ENCODE results near the gene PURB.
"Not testable (repeated sequence)": the region's sequence is repeated elsewhere in the genome, so short reads cannot be mapped to it uniquely, and the experiment has no call there.

PURB gene

DNA sequence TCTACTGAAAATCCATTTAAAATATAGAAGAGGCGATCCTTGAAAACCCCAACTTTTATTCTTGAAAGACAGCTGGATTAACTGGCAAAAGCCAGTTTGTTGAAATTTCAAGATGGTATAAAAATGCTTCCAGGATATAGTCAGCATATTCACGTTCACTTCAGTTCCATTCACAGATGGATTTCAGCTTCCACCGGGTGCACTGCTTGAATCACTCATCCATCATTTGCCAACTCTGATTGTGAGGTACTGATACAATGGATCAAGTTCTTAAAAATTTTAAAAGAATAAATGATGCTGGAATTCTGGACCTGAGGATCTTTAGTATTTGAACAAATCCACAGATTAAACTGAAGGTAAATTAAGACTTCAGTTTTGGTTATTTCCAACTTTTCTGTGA, 2.4 kb downstream of the PURB start:
- H3K4me3 ChIP-seq (ENCODE audit: low read length), result peak overlapping the region; percentile 83
- TF ChIP-seq, protein P1, sequence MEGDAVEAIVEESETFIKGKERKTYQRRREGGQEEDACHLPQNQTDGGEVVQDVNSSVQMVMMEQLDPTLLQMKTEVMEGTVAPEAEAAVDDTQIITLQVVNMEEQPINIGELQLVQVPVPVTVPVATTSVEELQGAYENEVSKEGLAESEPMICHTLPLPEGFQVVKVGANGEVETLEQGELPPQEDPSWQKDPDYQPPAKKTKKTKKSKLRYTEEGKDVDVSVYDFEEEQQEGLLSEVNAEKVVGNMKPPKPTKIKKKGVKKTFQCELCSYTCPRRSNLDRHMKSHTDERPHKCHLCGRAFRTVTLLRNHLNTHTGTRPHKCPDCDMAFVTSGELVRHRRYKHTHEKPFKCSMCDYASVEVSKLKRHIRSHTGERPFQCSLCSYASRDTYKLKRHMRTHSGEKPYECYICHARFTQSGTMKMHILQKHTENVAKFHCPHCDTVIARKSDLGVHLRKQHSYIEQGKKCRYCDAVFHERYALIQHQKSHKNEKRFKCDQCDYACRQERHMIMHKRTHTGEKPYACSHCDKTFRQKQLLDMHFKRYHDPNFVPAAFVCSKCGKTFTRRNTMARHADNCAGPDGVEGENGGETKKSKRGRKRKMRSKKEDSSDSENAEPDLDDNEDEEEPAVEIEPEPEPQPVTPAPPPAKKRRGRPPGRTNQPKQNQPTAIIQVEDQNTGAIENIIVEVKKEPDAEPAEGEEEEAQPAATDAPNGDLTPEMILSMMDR (conservative IDR thresholded peaks at IDR 0.05; ENCODE audit: low read length), result no peak
- peak; percentile 9 for DNase-seq (ENCODE audit: low read depth)

DNA sequence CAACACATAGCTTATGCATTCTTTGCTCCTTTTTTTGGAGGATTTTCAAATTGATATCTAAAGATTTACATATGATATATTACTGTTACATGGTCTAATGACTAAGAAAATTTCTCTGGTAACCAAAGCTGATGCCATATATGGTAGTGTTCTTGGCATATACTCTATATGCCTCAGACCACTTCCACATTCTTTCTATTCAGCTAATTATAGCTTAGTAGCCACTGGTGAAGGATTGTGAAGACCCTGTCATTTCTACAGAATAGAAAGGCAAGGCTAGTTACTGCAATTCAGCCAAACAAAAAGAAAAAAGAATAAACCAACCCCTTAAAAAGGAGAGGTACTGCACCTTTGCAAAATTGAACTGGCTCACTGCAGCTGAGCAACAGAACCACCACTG, 3.7 kb downstream of the PURB start:
- peak overlapping the region; percentile 83 for H3K4me3 ChIP-seq (ENCODE audit: low read length)
- TF ChIP-seq, protein P1 (conservative IDR thresholded peaks at IDR 0.05; ENCODE audit: low read length), result no peak
- DNase-seq (ENCODE audit: low read depth), result peak; percentile 61

DNA sequence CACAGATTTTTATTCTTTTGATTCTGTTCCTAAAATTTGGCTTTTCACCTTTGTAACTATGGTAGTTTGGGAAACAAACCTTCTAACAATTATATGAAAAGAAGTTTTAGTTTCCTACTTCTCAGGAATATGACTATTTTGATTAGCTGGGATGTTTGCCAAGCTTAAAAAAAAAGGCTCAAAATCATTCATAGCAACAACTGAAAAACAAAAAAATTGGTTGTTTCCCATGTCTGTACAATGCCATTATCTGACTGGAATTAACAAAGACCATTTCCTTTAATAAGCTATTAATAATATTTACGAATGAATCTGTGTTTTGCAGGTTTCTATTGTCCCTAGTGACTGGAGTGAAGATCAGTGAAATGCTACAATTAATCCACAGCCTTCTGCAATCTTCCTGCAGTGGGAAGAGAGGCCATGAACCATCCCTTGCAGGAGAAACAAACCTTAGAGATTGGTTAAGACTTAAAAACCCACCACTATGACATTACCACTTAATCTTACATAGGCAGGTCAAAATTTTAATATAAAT, 4.2 kb downstream of the PURB start:
- no peak for DNase-seq (ENCODE audit: low read depth)
- TF ChIP-seq, protein P1 (conservative IDR thresholded peaks at IDR 0.05; ENCODE audit: low read length), result no peak
- peak overlapping the region; percentile 83 for H3K4me3 ChIP-seq (ENCODE audit: low read length)

DNA sequence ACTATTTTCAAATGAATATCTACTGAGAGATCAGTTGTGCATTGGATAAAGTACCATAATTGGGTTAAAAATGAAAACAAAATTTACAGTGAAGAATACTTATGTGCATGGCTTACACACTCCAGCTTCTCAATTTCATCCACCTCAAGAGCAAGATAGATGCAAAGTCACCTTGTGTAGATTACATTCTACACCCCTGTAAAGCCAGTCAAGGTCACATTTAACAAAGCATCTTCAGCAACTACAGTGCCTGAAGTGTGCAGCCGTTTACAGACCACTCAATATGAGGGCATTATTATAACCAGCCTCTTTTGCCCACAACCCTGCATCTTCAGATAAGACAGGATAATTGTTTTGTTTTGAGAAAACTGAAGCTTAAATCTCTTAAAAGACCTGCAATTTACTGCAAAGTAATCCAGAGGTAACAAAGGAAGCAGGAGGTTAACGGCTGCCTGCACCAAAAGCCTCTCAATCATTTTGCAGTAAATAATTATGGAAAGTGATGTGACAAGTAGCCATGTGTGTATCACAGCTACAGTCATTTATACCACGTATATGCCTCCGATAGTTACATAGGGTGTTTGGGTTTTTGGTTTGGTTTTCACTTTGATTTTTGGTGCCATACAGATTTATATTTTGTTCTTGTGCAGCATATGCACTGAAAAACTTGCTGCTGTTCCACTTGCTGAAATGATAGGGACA, 4.9 kb downstream of the PURB start:
- peak overlapping the region; percentile 83 for H3K4me3 ChIP-seq (ENCODE audit: low read length)
- TF ChIP-seq, protein P1 (conservative IDR thresholded peaks at IDR 0.05; ENCODE audit: low read length), result no peak
- DNase-seq (ENCODE audit: low read depth), result no peak

DNA sequence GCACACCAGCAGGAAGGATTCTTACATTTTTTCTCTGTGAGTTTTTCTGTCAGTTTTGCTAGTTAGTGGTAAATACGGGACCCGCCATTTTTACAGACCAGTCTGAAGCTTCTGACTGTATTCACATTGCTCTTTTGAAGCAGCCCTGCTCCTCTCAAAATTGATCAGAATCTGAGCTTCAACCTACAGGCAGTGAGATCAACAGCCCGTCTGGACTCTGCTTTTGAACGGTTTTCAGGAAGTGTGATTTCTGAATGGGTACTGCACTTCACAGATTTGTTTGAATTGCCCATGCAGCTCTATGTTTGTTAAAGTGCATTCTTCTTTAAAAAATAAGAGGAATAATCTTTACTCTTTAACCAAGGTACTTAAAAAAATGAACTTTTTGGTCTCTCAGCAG, 8.9 kb downstream of the PURB start:
- TF ChIP-seq, protein P1 (conservative IDR thresholded peaks at IDR 0.05; ENCODE audit: low read length), result no peak
- no peak overlapping the region for H3K4me3 ChIP-seq (ENCODE audit: low read length)
- DNase-seq (ENCODE audit: low read depth), result no peak

DNA sequence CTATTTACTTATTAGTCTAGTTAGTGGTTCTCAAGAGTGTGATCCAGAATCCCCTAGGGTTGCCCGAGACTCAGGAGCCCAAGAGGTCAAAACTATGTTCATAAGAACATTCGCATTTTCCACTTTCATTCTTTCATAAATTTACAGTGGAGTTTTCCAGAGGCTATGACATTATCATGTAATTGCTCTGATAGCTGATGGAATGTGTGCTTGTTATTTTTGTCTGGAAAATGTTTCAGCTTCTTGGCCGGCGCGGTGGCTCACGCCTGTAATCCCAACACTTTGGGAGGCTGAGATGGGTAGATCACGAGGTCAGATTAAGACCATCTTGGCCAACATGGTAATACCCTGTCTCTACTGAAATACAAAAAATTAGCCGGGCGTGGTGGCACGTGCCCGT, 10.1 kb downstream of the PURB start:
- no peak overlapping the region for H3K4me3 ChIP-seq (ENCODE audit: low read length)
- TF ChIP-seq, protein P1 (conservative IDR thresholded peaks at IDR 0.05; ENCODE audit: low read length), result no peak
- no peak for DNase-seq (ENCODE audit: low read depth)

DNA sequence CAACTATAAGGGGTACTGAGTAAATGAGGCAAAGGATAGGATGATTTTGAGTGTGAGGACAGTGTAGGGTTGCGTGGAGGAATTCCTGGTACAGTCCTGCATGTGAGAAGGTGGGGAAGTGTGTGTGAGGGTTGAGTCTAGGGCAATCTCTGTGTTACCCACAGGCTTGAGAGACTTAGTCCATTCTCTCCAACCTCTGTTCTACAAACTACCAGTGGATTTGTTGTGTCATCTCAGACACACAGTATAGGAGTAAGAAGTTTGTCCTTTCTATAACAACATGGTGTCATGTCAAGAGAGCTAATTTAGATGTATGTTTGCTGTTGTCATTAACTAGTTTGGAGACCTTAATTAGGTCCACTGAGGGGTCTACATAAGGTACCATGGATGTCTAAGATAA, 12.5 kb downstream of the PURB start:
- H3K4me3 ChIP-seq (ENCODE audit: low read length), result no peak overlapping the region
- TF ChIP-seq, protein P1 (conservative IDR thresholded peaks at IDR 0.05; ENCODE audit: low read length), result no peak
- DNase-seq (ENCODE audit: low read depth), result no peak

DNA sequence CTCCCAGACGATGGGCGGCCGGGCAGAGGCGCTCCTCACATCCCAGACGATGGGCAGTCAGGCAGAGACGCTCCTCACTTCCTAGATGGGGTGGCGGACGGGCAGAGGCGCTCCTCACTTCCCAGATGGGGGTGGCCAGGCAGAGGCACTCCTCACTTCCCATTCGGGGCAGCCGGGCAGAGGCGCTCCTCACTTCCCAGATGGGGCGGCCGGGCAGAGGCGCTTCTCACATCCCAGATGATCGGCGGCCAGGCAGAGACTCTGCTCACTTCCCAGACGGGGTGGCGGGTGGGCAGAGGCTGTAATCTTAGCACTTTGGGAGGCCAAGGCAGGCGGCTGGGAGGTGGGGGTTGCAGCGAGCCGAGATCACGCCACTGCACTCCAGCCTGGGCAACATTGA, 13.4 kb downstream of the PURB start:
- not testable (repeated sequence) for H3K4me3 ChIP-seq (ENCODE audit: low read length); DNase-seq (ENCODE audit: low read depth)

DNA sequence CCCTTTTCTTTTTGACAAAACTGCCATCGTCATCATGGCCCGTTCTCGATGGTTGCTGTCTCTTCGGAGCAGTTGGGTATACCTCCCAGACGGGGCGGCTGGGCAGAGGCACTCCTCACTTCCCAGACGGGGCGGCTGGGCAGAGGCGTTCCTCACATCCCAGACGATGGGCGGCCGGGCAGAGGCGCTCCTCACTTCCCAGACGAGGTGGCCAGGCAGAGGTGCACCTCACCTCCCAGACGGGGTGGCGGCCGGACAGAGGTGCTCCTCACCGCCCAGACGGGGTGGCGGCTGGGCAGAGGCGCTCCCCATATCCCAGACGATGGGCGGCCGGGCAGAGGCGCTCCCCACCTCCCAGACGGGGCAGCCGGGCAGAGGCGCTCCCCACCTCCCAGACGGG, 14.6 kb downstream of the PURB start:
- DNase-seq (ENCODE audit: low read depth), result not testable (repeated sequence)

DNA sequence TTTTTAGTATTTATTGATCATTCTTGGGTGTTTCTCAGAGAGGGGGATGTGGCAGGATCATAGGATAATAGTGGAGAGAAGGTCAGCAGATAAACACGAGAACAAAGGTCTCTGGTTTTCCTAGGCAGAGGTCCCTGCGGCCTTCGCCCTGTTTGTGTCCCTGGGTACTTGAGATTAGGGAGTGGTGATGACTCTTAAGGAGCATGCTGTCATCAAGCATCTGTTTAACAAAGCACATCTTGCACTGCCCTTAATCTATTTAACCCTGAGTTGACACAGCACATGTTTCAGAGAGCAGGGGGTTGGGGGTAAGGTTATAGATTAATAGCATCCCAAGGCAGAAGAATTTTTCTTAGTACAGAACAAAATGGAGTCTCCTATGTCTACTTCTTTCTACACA, 15.0 kb downstream of the PURB start:
- H3K4me3 ChIP-seq (ENCODE audit: low read length); DNase-seq (ENCODE audit: low read depth): not testable (repeated sequence)

More for the DNA sequence above, 14.6 kb downstream of the PURB start:
- not testable (repeated sequence) for H3K4me3 ChIP-seq (ENCODE audit: low read length)
